ENCODE measurements around the gene SH3BGRL3. TPM values are rescaled to one million over a fixed set of nuclear protein-coding genes. Genes with fewer than 3 reads are reported as not detected.

SH3BGRL3 gene
- total and polyA plus RNA-seq, 2 experiments from 2014 or later, result 30.9 to 370 TPM

DNA sequence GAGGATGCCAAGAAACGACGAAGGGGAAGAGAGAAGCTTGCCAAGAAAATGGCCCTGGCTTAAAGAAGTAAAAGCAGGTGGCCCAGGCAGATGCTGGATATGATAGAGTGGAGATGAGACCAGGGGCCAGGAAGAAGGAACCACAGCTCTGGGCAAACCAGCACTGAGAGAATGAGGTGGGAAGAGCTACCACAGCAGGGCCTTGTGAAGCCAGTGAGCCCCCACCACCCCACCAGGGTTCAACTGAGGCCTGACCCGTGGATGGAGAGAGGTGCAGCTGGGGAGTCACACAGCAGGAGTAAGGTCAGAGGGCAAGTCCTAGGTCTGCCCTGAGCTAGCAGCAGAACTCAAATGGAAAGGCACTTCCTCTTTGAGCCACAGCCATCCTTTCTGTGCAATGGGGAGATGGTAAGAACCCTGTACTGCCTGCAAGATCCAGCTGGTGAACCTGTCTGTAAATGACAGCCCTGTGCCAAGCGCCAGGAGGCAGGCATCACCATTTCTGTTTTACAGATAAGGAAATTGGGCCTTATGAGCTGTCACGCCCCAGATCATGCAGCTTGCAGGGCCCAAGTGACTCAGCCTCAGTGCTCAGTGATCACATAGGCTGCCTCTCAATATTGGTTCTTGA lies 8.5 kb downstream of the SH3BGRL3 start:
- Histone ChIP-seq H3K4me2 (no peak overlapping the region), H3F3A (replicated peaks; ENCODE audit: low read depth) (no peaks in the 10 kb centered on the region), H2AFZ (no peak overlapping the region), H3K4me1 (ENCODE audit: insufficient read depth) (peaks cover 9% of the 10 kb centered on the region; the same call in 1 of the 2 replicates), H3K36me3 (ENCODE audit: insufficient read depth) (no peaks in the 10 kb centered on the region), H3K27me3 (ENCODE audit: insufficient read depth) (no peaks in the 10 kb centered on the region), H3K27ac (ENCODE audit: low read depth) (no peak overlapping the region), H3K4me3 (no peak overlapping the region), H4K20me1 (replicated peaks; ENCODE audit: insufficient read depth) (0 out of 2 replicates have a peak, but pooled peaks cover 3% of the 10 kb centered on the region), H3K79me2 (replicated peaks; ENCODE audit: insufficient read depth) (no peaks in the 10 kb centered on the region), H3K9me2 (ENCODE audit: insufficient read depth) (no peaks in the 10 kb centered on the region)
- DNase-seq (ENCODE audit: low spot score), result no peak
- ATAC-seq, result no peak
- H3K9me3 Mint-ChIP-seq, result no peaks in the 10 kb centered on the region
- H3K4me1 Mint-ChIP-seq, result peaks cover 36% of the 10 kb centered on the region
- peaks cover 11% of the 10 kb centered on the region for H3K27me3 Mint-ChIP-seq (ENCODE audit: insufficient read depth, low read depth, poor library complexity)
- H3K4me3 Mint-ChIP-seq, result no peak overlapping the region; the same call in 2 of the 3 replicates
- H3K36me3 Mint-ChIP-seq (ENCODE audit: low read depth), result no peaks in the 10 kb centered on the region; the same call in 2 of the 3 replicates
- no peak overlapping the region for H3K27ac Mint-ChIP-seq
- TF ChIP-seq STAT1 (IDR thresholded peaks at IDR 0.05; ENCODE audit: unreplicated experiment), result no peak
- TF ChIP-seq JUNB (IDR thresholded peaks at IDR 0.05; ENCODE audit: unreplicated experiment), result no peak
- TF ChIP-seq NANOG (IDR thresholded peaks at IDR 0.05; ENCODE audit: borderline replicate concordance), result no peak
- TF ChIP-seq ZNF462 (CRISPR knock-in tag; IDR thresholded peaks at IDR 0.05), result no peak
- no peak for TF ChIP-seq POLR2AphosphoS5 (IDR thresholded peaks at IDR 0.05; ENCODE audit: low read depth)

Measured in GM23338 (cell line).